GM10266 (cell line): ENCODE results near the gene LHX3.

Experiments used
- DNase-seq: peaks from one replicate; pipeline ENCODE4 v3.0.0; 2012; ENCODE audit errors: extremely low spot score
- TF ChIP-seq, protein P1 (sequence below): IDR thresholded peaks from 2 replicates; pipeline ENCODE4 v1.5.1; 2012; ENCODE audit warnings: mild to moderate bottlenecking, low read depth; ENCODE audit not compliant: control insufficient read depth, insufficient read depth; ENCODE audit errors: missing control alignments

The LHX3 gene

DNA sequence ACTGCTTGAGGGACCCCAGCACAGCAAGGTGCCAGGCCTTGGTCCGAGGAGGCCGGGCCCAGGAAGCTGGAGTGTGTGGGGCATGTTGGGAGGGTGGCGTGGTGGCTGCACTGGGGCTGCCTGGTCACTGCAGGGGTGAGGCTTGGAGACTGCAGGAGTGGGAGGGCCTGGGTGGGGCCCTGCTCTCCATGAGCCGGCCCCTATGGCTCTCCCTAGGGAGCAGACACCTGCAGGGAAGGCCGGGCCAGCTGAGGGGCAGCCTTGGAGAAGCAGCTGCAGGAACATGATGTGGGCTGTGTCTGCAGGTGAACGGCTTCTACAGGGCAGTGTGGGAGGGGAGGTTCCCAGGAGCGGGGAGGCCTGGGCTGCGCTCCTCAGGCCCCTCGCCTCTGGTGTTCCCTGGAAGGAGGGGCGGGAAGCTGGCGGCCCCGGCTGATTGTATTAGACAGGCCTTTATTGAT lies 44.5 kb downstream of the LHX3 start:
- TF ChIP-seq, protein P1, sequence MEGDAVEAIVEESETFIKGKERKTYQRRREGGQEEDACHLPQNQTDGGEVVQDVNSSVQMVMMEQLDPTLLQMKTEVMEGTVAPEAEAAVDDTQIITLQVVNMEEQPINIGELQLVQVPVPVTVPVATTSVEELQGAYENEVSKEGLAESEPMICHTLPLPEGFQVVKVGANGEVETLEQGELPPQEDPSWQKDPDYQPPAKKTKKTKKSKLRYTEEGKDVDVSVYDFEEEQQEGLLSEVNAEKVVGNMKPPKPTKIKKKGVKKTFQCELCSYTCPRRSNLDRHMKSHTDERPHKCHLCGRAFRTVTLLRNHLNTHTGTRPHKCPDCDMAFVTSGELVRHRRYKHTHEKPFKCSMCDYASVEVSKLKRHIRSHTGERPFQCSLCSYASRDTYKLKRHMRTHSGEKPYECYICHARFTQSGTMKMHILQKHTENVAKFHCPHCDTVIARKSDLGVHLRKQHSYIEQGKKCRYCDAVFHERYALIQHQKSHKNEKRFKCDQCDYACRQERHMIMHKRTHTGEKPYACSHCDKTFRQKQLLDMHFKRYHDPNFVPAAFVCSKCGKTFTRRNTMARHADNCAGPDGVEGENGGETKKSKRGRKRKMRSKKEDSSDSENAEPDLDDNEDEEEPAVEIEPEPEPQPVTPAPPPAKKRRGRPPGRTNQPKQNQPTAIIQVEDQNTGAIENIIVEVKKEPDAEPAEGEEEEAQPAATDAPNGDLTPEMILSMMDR, result no peak
- no peak for DNase-seq

DNA sequence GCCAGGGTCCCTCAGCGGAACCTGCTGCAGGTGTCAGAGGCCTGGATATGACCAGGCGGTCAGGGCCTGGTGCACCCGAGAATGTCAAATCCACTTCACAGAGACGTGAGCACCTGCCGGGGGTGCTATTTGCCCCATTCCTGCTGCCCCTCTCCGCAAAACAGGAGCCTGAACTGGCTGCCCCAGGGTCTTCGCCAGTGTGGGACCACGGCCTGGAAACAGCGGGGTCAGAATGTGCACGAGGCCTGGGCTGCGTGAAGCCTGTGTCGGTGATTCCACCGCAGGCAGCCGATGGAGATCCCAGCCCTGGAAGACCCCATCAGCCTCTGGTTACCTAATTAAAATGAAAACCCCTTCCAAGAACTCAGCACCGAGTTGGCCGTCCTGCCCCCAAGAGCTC lies 45.1 kb downstream of the LHX3 start:
- no peak for DNase-seq
- TF ChIP-seq, protein P1, result no peak

DNA sequence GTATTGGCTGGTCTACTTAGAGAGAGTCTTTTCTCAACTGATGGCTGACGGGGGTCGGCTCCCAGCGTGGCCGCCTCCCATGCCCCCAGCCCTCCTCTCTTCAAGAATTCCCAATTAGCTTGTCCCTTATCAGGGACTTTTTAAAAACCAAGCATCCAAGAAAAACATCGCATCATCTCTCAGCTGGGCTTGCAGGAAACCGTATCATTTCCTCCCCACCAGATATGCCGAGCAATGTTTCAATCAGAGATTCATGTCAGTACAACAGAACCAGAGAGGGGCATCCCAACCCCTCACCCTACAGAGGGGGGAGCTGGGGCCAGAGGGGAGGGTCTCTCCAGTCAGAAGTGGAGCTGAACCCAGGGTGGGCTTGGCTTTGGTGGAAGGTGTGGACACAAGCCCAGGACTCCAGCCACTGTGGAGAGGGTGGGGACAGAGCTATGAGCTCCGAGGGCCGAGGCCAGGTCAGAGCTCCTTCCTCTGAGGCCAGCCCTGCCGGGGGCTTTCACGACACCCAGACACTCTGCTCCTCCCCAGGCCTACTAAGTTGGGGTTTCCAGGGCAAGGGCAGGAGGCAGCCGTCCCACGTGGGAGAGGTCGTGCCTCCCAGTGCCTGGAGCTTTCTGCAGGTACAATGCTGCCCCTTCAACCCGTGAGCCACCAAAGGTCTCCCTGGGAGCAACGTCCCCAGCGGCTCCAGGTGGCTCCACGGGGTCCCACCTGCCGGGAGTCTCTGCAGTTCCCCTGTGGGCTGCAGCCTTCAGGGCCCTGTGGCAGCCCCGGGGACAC lies 47.3 kb downstream of the LHX3 start:
- TF ChIP-seq, protein P1, result no peak
- DNase-seq, result no peak

DNA sequence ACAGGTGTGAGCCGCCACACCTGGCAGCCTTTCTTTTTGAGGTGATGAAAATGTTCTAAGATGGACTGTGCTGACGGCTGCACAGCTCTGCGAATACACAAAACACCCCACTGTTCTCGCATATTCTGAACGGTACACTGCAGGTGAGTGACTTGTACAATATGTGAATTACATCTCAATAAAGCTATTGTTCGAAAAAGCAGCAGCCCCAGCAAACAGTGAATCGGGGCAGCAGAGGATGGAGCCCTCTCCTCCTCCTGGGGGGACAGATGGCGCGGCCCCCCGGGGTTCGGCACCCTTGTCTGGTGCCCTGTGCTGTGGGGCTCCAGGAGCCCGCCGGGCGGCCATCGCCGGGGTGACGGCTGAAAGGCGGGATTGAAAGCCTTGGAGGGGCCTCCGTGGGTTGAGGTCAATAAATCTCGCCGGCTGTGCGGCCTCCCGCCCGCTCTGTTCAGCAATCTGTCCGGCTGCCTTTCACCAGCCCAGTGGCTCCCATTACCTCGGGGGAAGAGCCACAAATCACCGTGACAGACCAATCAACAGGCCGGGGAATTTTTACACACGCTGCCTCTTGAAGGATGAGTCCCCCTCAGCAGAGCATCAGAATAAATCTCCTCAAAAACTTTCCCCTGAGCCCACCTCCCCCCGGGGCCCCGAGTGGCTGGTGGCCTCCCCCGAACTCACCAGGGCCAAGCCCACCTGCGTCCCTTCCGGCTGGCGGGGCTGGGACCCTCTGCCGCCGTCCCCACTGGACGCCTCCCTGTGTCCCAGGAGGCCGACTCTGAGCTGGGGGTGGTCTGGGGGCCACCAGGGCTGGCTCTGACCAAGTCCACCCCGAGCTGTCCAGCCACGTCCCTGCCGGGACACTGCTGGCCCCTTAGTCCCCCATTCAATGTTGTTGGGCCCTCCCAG lies 48.5 kb downstream of the LHX3 start:
- TF ChIP-seq, protein P1, result no peak
- no peak for DNase-seq

DNA sequence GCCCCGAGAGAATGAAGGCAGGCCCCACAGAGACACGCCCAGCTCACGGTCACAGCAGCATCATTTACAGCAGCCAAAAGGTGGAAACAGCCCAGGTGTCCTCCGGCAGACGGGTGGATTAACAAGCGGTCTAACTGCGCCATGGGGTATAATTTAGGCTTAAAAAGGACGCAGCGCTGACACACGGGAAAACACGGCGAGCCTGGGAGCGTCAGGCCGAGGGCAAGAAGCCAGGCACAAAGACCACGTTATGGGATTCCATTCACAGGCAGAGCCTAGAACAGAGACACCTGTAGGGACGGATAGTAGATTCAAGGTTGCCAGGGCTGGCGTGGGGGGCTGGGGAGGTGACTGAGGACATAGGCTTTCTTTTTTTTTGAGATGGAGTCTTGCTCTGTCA lies 49.4 kb downstream of the LHX3 start:
- TF ChIP-seq, protein P1, result no peak
- DNase-seq, result no peak

DNA sequence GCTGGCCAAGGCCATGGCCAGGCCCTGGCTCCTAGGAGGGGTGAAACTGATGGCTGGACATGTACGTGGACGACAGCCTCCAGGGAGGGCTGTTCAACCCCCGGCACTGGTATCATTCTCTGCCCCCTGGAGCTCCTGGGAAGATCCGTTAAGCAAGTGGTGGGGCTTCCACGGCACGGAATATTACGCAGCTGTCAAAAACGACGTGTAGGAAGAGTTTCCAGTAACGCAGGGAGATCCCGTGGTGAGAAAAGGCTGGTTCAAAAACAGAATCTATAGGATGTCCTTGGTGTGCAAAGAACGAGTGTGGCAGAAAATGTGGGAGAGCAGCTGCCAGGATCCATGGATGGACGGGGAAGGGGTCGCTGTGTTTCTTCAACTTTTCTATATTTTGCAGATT lies 50.0 kb downstream of the LHX3 start:
- no peak for DNase-seq

More for the DNA sequence above, 50.0 kb downstream of the LHX3 start:
- TF ChIP-seq, protein P1, result no peak
